GM23338 (cell line): ENCODE data around the gene CNPY2.

Source experiments
- CREB1 ChIP-seq: fragments of 250-450 bp; sonication (Bioruptor Pico); IDR thresholded peaks from 2 replicates; pipeline ENCODE4 v1.5.0; 2020; ENCODE audit warnings: low read depth, mild to moderate bottlenecking, moderate library complexity
- EZH2 ChIP-seq: fragments of 200-600 bp; sonication (generic); IDR thresholded peaks from one replicate; pipeline ENCODE4 v1.8.0; 2017; ENCODE audit warnings: antibody characterized with exemption, mild to moderate bottlenecking, low read depth; ENCODE audit not compliant: unreplicated experiment
- EZH2phosphoT487 ChIP-seq: fragments of 200-600 bp; sonication (generic); IDR thresholded peaks from one replicate; pipeline ENCODE4 v1.8.1; 2018; ENCODE audit warnings: antibody characterized with exemption; ENCODE audit not compliant: unreplicated experiment
- JUNB ChIP-seq: IDR thresholded peaks from one replicate; pipeline ENCODE4 v1.6.1; 2016; ENCODE audit warnings: antibody characterized with exemption; ENCODE audit not compliant: unreplicated experiment
- POLR2AphosphoS5 ChIP-seq: IDR thresholded peaks from 2 replicates; pipeline ENCODE4 v1.6.1; 2016; ENCODE audit warnings: antibody characterized with exemption, low read depth
- ZNF114 ChIP-seq: fragments of 250-450 bp; sonication (Bioruptor Pico); IDR thresholded peaks from 2 replicates; pipeline ENCODE4 v1.5.0; 2020; ENCODE audit warnings: mild to moderate bottlenecking, moderate library complexity
- ZNF331 ChIP-seq: fragments of 250-450 bp; sonication (Bioruptor Pico); IDR thresholded peaks from 2 replicates; pipeline ENCODE4 v1.5.0; 2020; ENCODE audit warnings: low read depth, mild to moderate bottlenecking, moderate library complexity
- TF ChIP-seq, protein P1 (sequence below), 2 experiments: fragments of 200-600 bp in 1 of 2; sonication (generic) in 1 of 2; conservative IDR thresholded peaks; 2 replicates each; pipeline versions ENCODE4 v1.5.1 to v1.6.1; 2016 to 2017; ENCODE audit warnings: antibody characterized with exemption in 2 of 2, low read depth in 2 of 2, mild to moderate bottlenecking in 2 of 2, moderate library complexity in 1 of 2
- TF ChIP-seq, protein P2 (sequence below): fragments of 250-450 bp; sonication (Bioruptor Pico); IDR thresholded peaks from 2 replicates; pipeline ENCODE4 v1.5.0; 2020; ENCODE audit warnings: mild to moderate bottlenecking, moderate library complexity
- TF ChIP-seq, protein P3 (sequence below): IDR thresholded peaks from one replicate; pipeline ENCODE4 v1.6.1; 2018; ENCODE audit warnings: antibody characterized with exemption; ENCODE audit not compliant: unreplicated experiment

DNA sequence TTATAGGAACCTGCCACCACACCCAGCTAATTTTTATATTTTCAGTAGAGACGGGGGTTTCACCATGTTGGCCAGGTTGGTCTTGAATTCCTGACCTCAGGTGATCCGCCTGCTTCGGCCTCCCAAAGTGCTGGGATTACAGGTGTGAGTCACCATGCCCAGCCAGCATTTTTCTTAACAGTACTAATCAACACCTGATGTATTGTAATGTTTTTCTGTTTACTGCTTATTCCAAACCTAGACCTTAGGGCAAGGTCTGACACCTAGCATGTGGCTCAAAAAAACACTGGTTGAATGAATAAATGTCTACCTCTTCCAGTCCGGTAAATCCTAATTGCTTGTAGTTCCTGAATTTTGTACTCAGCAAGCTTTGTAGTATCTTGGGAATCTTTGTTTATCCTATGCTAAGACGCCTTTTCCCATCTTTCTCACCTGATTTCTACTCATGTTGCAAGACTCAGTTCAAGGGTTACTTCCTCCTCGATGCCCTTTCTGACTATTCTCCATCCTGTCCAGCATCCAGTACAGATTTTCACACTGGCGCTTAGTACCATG lies 15.2 kb upstream of the CNPY2 start:
- TF ChIP-seq, protein P1, sequence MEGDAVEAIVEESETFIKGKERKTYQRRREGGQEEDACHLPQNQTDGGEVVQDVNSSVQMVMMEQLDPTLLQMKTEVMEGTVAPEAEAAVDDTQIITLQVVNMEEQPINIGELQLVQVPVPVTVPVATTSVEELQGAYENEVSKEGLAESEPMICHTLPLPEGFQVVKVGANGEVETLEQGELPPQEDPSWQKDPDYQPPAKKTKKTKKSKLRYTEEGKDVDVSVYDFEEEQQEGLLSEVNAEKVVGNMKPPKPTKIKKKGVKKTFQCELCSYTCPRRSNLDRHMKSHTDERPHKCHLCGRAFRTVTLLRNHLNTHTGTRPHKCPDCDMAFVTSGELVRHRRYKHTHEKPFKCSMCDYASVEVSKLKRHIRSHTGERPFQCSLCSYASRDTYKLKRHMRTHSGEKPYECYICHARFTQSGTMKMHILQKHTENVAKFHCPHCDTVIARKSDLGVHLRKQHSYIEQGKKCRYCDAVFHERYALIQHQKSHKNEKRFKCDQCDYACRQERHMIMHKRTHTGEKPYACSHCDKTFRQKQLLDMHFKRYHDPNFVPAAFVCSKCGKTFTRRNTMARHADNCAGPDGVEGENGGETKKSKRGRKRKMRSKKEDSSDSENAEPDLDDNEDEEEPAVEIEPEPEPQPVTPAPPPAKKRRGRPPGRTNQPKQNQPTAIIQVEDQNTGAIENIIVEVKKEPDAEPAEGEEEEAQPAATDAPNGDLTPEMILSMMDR (conservative IDR thresholded peaks at IDR 0.05; ENCODE audit: low read depth in 2 of 2): no peak
- no peak for TF ChIP-seq EZH2
- TF ChIP-seq POLR2AphosphoS5: no peak
- TF ChIP-seq CREB1 (CRISPR knock-in tag): no peak
- no peak for TF ChIP-seq JUNB
- TF ChIP-seq, protein P2, sequence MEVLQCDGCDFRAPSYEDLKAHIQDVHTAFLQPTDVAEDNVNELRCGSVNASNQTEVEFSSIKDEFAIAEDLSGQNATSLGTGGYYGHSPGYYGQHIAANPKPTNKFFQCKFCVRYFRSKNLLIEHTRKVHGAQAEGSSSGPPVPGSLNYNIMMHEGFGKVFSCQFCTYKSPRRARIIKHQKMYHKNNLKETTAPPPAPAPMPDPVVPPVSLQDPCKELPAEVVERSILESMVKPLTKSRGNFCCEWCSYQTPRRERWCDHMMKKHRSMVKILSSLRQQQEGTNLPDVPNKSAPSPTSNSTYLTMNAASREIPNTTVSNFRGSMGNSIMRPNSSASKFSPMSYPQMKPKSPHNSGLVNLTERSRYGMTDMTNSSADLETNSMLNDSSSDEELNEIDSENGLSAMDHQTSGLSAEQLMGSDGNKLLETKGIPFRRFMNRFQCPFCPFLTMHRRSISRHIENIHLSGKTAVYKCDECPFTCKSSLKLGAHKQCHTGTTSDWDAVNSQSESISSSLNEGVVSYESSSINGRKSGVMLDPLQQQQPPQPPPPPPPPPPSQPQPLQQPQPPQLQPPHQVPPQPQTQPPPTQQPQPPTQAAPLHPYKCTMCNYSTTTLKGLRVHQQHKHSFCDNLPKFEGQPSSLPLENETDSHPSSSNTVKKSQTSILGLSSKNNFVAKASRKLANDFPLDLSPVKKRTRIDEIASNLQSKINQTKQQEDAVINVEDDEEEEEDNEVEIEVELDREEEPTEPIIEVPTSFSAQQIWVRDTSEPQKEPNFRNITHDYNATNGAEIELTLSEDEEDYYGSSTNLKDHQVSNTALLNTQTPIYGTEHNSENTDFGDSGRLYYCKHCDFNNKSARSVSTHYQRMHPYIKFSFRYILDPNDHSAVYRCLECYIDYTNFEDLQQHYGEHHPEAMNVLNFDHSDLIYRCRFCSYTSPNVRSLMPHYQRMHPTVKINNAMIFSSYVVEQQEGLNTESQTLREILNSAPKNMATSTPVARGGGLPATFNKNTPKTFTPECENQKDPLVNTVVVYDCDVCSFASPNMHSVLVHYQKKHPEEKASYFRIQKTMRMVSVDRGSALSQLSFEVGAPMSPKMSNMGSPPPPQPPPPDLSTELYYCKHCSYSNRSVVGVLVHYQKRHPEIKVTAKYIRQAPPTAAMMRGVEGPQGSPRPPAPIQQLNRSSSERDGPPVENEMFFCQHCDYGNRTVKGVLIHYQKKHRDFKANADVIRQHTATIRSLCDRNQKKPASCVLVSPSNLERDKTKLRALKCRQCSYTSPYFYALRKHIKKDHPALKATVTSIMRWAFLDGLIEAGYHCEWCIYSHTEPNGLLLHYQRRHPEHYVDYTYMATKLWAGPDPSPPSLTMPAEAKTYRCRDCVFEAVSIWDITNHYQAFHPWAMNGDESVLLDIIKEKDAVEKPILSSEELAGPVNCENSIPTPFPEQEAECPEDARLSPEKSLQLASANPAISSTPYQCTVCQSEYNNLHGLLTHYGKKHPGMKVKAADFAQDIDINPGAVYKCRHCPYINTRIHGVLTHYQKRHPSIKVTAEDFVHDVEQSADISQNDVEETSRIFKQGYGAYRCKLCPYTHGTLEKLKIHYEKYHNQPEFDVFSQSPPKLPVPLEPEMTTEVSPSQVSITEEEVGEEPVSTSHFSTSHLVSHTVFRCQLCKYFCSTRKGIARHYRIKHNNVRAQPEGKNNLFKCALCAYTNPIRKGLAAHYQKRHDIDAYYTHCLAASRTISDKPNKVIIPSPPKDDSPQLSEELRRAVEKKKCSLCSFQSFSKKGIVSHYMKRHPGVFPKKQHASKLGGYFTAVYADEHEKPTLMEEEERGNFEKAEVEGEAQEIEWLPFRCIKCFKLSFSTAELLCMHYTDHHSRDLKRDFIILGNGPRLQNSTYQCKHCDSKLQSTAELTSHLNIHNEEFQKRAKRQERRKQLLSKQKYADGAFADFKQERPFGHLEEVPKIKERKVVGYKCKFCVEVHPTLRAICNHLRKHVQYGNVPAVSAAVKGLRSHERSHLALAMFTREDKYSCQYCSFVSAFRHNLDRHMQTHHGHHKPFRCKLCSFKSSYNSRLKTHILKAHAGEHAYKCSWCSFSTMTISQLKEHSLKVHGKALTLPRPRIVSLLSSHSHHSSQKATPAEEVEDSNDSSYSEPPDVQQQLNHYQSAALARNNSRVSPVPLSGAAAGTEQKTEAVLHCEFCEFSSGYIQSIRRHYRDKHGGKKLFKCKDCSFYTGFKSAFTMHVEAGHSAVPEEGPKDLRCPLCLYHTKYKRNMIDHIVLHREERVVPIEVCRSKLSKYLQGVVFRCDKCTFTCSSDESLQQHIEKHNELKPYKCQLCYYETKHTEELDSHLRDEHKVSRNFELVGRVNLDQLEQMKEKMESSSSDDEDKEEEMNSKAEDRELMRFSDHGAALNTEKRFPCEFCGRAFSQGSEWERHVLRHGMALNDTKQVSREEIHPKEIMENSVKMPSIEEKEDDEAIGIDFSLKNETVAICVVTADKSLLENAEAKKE: no peak
- TF ChIP-seq EZH2phosphoT487: no peak
- TF ChIP-seq ZNF331 (CRISPR knock-in tag): no peak
- TF ChIP-seq, protein P3, sequence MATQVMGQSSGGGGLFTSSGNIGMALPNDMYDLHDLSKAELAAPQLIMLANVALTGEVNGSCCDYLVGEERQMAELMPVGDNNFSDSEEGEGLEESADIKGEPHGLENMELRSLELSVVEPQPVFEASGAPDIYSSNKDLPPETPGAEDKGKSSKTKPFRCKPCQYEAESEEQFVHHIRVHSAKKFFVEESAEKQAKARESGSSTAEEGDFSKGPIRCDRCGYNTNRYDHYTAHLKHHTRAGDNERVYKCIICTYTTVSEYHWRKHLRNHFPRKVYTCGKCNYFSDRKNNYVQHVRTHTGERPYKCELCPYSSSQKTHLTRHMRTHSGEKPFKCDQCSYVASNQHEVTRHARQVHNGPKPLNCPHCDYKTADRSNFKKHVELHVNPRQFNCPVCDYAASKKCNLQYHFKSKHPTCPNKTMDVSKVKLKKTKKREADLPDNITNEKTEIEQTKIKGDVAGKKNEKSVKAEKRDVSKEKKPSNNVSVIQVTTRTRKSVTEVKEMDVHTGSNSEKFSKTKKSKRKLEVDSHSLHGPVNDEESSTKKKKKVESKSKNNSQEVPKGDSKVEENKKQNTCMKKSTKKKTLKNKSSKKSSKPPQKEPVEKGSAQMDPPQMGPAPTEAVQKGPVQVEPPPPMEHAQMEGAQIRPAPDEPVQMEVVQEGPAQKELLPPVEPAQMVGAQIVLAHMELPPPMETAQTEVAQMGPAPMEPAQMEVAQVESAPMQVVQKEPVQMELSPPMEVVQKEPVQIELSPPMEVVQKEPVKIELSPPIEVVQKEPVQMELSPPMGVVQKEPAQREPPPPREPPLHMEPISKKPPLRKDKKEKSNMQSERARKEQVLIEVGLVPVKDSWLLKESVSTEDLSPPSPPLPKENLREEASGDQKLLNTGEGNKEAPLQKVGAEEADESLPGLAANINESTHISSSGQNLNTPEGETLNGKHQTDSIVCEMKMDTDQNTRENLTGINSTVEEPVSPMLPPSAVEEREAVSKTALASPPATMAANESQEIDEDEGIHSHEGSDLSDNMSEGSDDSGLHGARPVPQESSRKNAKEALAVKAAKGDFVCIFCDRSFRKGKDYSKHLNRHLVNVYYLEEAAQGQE: no peak
- TF ChIP-seq ZNF114 (CRISPR knock-in tag): no peak
